SK-N-SH treated with all-trans-retinoic acid at 6 μM for 48 hours (cell line): ENCODE measurements around the gene TMPRSS11F.

ENCODE experiments used
- ATAC-seq: fragments of 200-7000 bp; cut with Tn5 transposase; 3 replicates; pipeline ENCODE4 v1.9.1; 2020; ENCODE audit warnings: mild to moderate bottlenecking, moderate library complexity
- ARNTL ChIP-seq: fragments of 450-650 bp; formaldehyde crosslinking; IDR thresholded peaks from 2 replicates; pipeline ENCODE4 v1.5.0; 2020; ENCODE audit warnings: low read depth, mild to moderate bottlenecking, moderate library complexity, borderline replicate concordance
- BACH2 ChIP-seq: fragments of 250-450 bp; sonication (Bioruptor Pico); IDR thresholded peaks from 2 replicates; pipeline ENCODE4 v1.9.0; 2021; ENCODE audit warnings: mild to moderate bottlenecking, borderline replicate concordance
- CSDC2 ChIP-seq: fragments of 250-450 bp; sonication (Bioruptor Pico); IDR thresholded peaks from 2 replicates; pipeline ENCODE4 v1.5.0; 2020; ENCODE audit warnings: mild to moderate bottlenecking, moderate library complexity
- ESRRG ChIP-seq: fragments of 250-450 bp; sonication (Bioruptor Pico); IDR thresholded peaks from 2 replicates; pipeline ENCODE4 v1.6.1; 2021; ENCODE audit warnings: mild to moderate bottlenecking
- GLIS3 ChIP-seq: fragments of 250-450 bp; sonication (Bioruptor Pico); IDR thresholded peaks from 2 replicates; pipeline ENCODE4 v1.5.0; 2020; ENCODE audit warnings: mild to moderate bottlenecking, moderate library complexity
- OSR1 ChIP-seq: fragments of 250-450 bp; sonication (Bioruptor Pico); IDR thresholded peaks from 2 replicates; pipeline ENCODE4 v1.8.0; 2022; ENCODE audit warnings: moderate library complexity, mild to moderate bottlenecking, inconsistent platforms
- PPARA ChIP-seq: fragments of 250-450 bp; sonication (Bioruptor Pico); IDR thresholded peaks from 2 replicates; pipeline ENCODE4 v1.5.0; 2020; ENCODE audit warnings: mild to moderate bottlenecking, borderline replicate concordance
- RARB ChIP-seq: fragments of 250-450 bp; sonication (Bioruptor Pico); IDR thresholded peaks from 2 replicates; pipeline ENCODE4 v1.8.0; 2021; ENCODE audit warnings: mild to moderate bottlenecking, moderate library complexity
- SNAI2 ChIP-seq: fragments of 250-450 bp; sonication (Bioruptor Pico); IDR thresholded peaks from 2 replicates; pipeline ENCODE4 v1.5.0; 2020; ENCODE audit warnings: mild to moderate bottlenecking, moderate library complexity
- TCF4 ChIP-seq: fragments of 250-450 bp; sonication (Bioruptor Pico); IDR thresholded peaks from 2 replicates; pipeline ENCODE4 v1.8.0; 2021; ENCODE audit warnings: mild to moderate bottlenecking, moderate library complexity, borderline replicate concordance
- TOX ChIP-seq: fragments of 250-450 bp; sonication (Bioruptor Pico); IDR thresholded peaks from 2 replicates; pipeline ENCODE4 v1.8.0; 2021; ENCODE audit warnings: mild to moderate bottlenecking, moderate library complexity, borderline replicate concordance
- ZC3H10 ChIP-seq: fragments of 250-450 bp; sonication (Bioruptor Pico); IDR thresholded peaks from 2 replicates; pipeline ENCODE4 v1.5.1; 2021; ENCODE audit warnings: mild to moderate bottlenecking, moderate library complexity
- ZFP3 ChIP-seq: fragments of 250-450 bp; sonication (Bioruptor Pico); IDR thresholded peaks from 2 replicates; pipeline ENCODE4 v1.5.0; 2020; ENCODE audit warnings: mild to moderate bottlenecking, moderate library complexity
- ZFP30 ChIP-seq: fragments of 450-650 bp; formaldehyde crosslinking; IDR thresholded peaks from 2 replicates; pipeline ENCODE4 v1.5.0; 2022; ENCODE audit warnings: mild to moderate bottlenecking, moderate library complexity
- ZNF565 ChIP-seq: fragments of 450-650 bp; formaldehyde crosslinking; conservative IDR thresholded peaks from 2 replicates; pipeline ENCODE4 v1.5.0; 2020; ENCODE audit warnings: low read depth, mild to moderate bottlenecking, moderate library complexity
- ZNF70 ChIP-seq: fragments of 450-650 bp; formaldehyde crosslinking; IDR thresholded peaks from 2 replicates; pipeline ENCODE4 v1.5.0; 2020; ENCODE audit warnings: mild to moderate bottlenecking, moderate library complexity
- TF ChIP-seq, protein P1 (sequence below): fragments of 250-450 bp; sonication (Bioruptor Pico); IDR thresholded peaks from 2 replicates; pipeline ENCODE4 v1.5.1; 2020; ENCODE audit warnings: low read depth, mild to moderate bottlenecking, moderate library complexity
- TF ChIP-seq, protein P2 (sequence below): fragments of 250-450 bp; sonication (Bioruptor Pico); IDR thresholded peaks from 2 replicates; pipeline ENCODE4 v1.5.0; 2020; ENCODE audit warnings: mild to moderate bottlenecking, moderate library complexity
- TF ChIP-seq, protein P3 (sequence below): fragments of 250-450 bp; sonication (Bioruptor Pico); IDR thresholded peaks from 2 replicates; pipeline ENCODE4 v1.8.0; 2021; ENCODE audit warnings: low read depth, mild to moderate bottlenecking, moderate library complexity, borderline replicate concordance
- TF ChIP-seq, protein P4 (sequence below): fragments of 250-450 bp; sonication (Bioruptor Pico); IDR thresholded peaks from 2 replicates; pipeline ENCODE4 v1.5.1; 2021; ENCODE audit warnings: mild to moderate bottlenecking, moderate library complexity

TMPRSS11F gene

DNA sequence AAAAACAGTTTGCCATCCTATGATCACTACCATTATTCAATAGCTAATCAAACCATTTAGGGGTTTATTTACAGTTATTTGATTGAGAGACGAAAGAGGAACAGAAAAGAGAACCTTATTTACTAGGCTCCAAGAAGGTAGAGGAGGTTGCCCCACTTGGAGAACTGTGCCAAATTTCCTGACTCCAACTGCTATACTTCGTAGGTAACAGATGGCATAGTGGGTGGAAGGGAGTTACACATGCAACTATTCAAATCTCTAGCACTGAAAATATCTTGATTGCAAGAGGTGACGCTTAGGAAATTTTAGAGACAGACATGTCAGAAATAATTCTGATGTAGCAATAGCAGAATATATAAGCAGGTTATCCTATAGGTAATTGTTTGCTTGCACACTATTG, 38.0 kb upstream of the TMPRSS11F start:
- no peak for ATAC-seq
- TF ChIP-seq ZNF565 (no peak), BACH2 (CRISPR knock-in tag) (no peak), SNAI2 (CRISPR knock-in tag) (no peak), TOX (CRISPR knock-in tag) (no peak), ZFP30 (no peak), CSDC2 (no peak), ZC3H10 (CRISPR knock-in tag) (no peak), OSR1 (CRISPR knock-in tag) (no peak), ARNTL (CRISPR knock-in tag) (no peak)
- TF ChIP-seq, protein P1, sequence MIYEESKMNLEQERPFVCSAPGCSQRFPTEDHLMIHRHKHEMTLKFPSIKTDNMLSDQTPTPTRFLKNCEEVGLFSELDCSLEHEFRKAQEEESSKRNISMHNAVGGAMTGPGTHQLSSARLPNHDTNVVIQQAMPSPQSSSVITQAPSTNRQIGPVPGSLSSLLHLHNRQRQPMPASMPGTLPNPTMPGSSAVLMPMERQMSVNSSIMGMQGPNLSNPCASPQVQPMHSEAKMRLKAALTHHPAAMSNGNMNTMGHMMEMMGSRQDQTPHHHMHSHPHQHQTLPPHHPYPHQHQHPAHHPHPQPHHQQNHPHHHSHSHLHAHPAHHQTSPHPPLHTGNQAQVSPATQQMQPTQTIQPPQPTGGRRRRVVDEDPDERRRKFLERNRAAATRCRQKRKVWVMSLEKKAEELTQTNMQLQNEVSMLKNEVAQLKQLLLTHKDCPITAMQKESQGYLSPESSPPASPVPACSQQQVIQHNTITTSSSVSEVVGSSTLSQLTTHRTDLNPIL, result no peak
- TF ChIP-seq, protein P2, sequence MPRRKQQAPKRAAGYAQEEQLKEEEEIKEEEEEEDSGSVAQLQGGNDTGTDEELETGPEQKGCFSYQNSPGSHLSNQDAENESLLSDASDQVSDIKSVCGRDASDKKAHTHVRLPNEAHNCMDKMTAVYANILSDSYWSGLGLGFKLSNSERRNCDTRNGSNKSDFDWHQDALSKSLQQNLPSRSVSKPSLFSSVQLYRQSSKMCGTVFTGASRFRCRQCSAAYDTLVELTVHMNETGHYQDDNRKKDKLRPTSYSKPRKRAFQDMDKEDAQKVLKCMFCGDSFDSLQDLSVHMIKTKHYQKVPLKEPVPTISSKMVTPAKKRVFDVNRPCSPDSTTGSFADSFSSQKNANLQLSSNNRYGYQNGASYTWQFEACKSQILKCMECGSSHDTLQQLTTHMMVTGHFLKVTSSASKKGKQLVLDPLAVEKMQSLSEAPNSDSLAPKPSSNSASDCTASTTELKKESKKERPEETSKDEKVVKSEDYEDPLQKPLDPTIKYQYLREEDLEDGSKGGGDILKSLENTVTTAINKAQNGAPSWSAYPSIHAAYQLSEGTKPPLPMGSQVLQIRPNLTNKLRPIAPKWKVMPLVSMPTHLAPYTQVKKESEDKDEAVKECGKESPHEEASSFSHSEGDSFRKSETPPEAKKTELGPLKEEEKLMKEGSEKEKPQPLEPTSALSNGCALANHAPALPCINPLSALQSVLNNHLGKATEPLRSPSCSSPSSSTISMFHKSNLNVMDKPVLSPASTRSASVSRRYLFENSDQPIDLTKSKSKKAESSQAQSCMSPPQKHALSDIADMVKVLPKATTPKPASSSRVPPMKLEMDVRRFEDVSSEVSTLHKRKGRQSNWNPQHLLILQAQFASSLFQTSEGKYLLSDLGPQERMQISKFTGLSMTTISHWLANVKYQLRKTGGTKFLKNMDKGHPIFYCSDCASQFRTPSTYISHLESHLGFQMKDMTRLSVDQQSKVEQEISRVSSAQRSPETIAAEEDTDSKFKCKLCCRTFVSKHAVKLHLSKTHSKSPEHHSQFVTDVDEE (CRISPR knock-in tag), result no peak

DNA sequence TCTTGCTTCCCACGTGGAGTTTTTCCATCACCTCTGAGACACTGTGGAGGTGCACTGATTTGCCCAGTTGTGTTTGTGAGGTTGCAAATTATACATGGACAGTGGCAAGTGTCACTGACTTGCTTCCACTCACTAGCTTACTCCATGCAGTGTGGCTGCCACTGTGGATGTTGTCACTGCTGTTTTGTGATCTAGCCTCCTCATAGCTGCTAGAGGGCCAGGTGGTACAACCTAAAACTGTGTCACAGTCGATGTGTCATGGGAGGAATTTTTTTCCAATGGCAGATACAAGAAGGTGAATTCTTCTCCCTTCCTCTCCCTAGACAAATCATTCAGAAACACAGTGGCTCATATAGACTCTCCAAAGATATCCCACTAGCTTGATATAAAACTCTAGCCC, 37.5 kb upstream of the TMPRSS11F start:
- no peak for ATAC-seq
- no peak for TF ChIP-seq ZNF565
- no peak for TF ChIP-seq ARNTL (CRISPR knock-in tag)
- TF ChIP-seq, protein P3, sequence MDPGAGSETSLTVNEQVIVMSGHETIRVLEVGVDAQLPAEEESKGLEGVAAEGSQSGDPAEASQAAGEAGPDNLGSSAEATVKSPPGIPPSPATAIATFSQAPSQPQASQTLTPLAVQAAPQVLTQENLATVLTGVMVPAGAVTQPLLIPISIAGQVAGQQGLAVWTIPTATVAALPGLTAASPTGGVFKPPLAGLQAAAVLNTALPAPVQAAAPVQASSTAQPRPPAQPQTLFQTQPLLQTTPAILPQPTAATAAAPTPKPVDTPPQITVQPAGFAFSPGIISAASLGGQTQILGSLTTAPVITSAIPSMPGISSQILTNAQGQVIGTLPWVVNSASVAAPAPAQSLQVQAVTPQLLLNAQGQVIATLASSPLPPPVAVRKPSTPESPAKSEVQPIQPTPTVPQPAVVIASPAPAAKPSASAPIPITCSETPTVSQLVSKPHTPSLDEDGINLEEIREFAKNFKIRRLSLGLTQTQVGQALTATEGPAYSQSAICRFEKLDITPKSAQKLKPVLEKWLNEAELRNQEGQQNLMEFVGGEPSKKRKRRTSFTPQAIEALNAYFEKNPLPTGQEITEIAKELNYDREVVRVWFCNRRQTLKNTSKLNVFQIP (CRISPR knock-in tag), result no peak
- no peak for TF ChIP-seq RARB (CRISPR knock-in tag)
- TF ChIP-seq, protein P4, sequence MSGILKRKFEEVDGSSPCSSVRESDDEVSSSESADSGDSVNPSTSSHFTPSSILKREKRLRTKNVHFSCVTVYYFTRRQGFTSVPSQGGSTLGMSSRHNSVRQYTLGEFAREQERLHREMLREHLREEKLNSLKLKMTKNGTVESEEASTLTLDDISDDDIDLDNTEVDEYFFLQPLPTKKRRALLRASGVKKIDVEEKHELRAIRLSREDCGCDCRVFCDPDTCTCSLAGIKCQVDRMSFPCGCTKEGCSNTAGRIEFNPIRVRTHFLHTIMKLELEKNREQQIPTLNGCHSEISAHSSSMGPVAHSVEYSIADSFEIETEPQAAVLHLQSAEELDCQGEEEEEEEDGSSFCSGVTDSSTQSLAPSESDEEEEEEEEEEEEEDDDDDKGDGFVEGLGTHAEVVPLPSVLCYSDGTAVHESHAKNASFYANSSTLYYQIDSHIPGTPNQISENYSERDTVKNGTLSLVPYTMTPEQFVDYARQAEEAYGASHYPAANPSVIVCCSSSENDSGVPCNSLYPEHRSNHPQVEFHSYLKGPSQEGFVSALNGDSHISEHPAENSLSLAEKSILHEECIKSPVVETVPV (CRISPR knock-in tag), result no peak
- no peak for TF ChIP-seq ZNF70 (CRISPR knock-in tag)

DNA sequence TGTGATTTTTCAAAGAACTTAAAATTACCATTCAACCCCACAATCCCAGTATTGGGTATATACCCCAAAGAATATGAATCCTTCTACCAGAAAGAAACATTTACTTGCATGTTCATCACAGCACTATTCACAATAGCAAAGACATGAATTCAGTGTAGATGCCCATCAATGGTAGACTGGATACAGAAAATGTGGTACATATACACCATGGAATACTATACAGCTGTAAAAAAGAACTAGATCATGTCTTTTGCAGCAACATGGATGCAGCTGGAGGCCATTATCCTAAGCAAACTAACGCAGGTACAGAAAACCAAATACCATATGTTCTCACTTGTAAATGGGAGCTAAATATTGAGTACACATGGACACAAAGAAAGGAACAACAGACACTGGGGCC, 34.1 kb upstream of the TMPRSS11F start:
- ATAC-seq, result no peak
- TF ChIP-seq, protein P1, result no peak
- no peak for TF ChIP-seq ESRRG (CRISPR knock-in tag)
- no peak for TF ChIP-seq ARNTL (CRISPR knock-in tag)
- no peak for TF ChIP-seq CSDC2
- TF ChIP-seq ZC3H10 (CRISPR knock-in tag), result no peak
- TF ChIP-seq ZFP3, result no peak
- TF ChIP-seq RARB (CRISPR knock-in tag), result no peak
- no peak for TF ChIP-seq GLIS3 (CRISPR knock-in tag)
- TF ChIP-seq SNAI2 (CRISPR knock-in tag), result no peak
- TF ChIP-seq OSR1 (CRISPR knock-in tag), result no peak
- no peak for TF ChIP-seq ZFP30
- TF ChIP-seq, protein P3 (CRISPR knock-in tag), result no peak
- no peak for TF ChIP-seq PPARA (CRISPR knock-in tag)
- TF ChIP-seq TOX (CRISPR knock-in tag), result no peak
- TF ChIP-seq, protein P4 (CRISPR knock-in tag), result no peak
- TF ChIP-seq TCF4 (CRISPR knock-in tag), result no peak
- TF ChIP-seq, all 23 proteins: peak for 0
